ENCODE data around the gene RARS1. TPM values are rescaled to one million over a fixed set of nuclear protein-coding genes. Genes with fewer than 3 reads are reported as not detected.

The RARS1 gene
- total and polyA plus RNA-seq, 8 donors: 18.4 to 48.8 (median 39.6) TPM

- no peak for TF ChIP-seq CTCF (IDR thresholded peaks at IDR 0.05)
- DNase-seq (no peak), ATAC-seq (no peak), FAIRE-seq (no peak)
- Histone ChIP-seq H3K27me3 (no peaks in the 10 kb centered on the region), H3K36me3 (no peaks in the 10 kb centered on the region), H3K27ac (no peak overlapping the region), H3K9me3 (no peaks in the 10 kb centered on the region), H3K4me1 (peaks cover 0 to 3% (median 0%) of the 10 kb centered on the region in 3 donors), H3K4me3 (no peak overlapping the region)
- WGBS, 2 donors: 36 to 44% methylated on average over 5 of the region's 5 CpGs
- intact Hi-C loops (cut with DNase I): no loop called here
These were observed 3.9 kb upstream of the RARS1 start for GRCh38 chr5:168482361-168482760.

GRCh38 chr5:168489059-168489458 is 2.8 kb downstream of the RARS1 start:
- no peak for ATAC-seq
- WGBS, 2 donors: 90 to 91% methylated on average over 3 of the region's 3 CpGs
- no peaks in the 10 kb centered on the region for H3K27me3 ChIP-seq
- H3K27ac ChIP-seq: no peak overlapping the region
- FAIRE-seq: no peak
- peaks cover 0 to 50% (median 32%) of the 10 kb centered on the region in 3 donors for H3K36me3 ChIP-seq
- H3K9me3 ChIP-seq: no peaks in the 10 kb centered on the region
- TF ChIP-seq CTCF (IDR thresholded peaks at IDR 0.05): no peak
- no peak for DNase-seq
- intact Hi-C loops (cut with DNase I): no loop called here
- H3K4me3 ChIP-seq: no peak overlapping the region
- peaks cover 0 to 8% (median 0%) of the 10 kb centered on the region in 3 donors for H3K4me1 ChIP-seq

- Histone ChIP-seq H3K4me1 (no peaks in the 10 kb centered on the region), H3K27ac (no peak overlapping the region), H3K36me3 (peaks cover 17 to 72% (median 57%) of the 10 kb centered on the region in 3 donors), H3K4me3 (no peak overlapping the region), H3K9me3 (no peaks in the 10 kb centered on the region), H3K27me3 (no peaks in the 10 kb centered on the region)
- ATAC-seq: no peak
- no peak for TF ChIP-seq CTCF (IDR thresholded peaks at IDR 0.05)
- DNase-seq: no peak
- intact Hi-C loops (cut with DNase I): no loop called here
- no peak for FAIRE-seq
- WGBS, 2 donors: 85 to 86% methylated on average over 5 of the region's 5 CpGs
These were observed 7.8 kb downstream of the RARS1 start for GRCh38 chr5:168494057-168494555.

- H3K4me3 ChIP-seq: no peak overlapping the region
- intact Hi-C loops (cut with DNase I): no loop called here
- WGBS, 2 donors: 91 to 97% methylated on average over 7 of the region's 7 CpGs
- H3K9me3 ChIP-seq: no peaks in the 10 kb centered on the region
- FAIRE-seq: no peak
- H3K4me1 ChIP-seq: no peaks in the 10 kb centered on the region
- no peaks in the 10 kb centered on the region for H3K27me3 ChIP-seq
- DNase-seq: no peak
- ATAC-seq: no peak
- peaks cover 0 to 33% (median 16%) of the 10 kb centered on the region in 3 donors for H3K36me3 ChIP-seq
- H3K27ac ChIP-seq: no peak overlapping the region
- TF ChIP-seq CTCF (IDR thresholded peaks at IDR 0.05): no peak
These were observed 16.4 kb downstream of the RARS1 start for GRCh38 chr5:168502563-168503237.

- Histone ChIP-seq H3K27ac (no peak overlapping the region), H3K9me3 (no peaks in the 10 kb centered on the region), H3K4me3 (no peak overlapping the region), H3K4me1 (no peaks in the 10 kb centered on the region), H3K36me3 (peaks cover 7 to 63% (median 40%) of the 10 kb centered on the region in 3 donors), H3K27me3 (no peaks in the 10 kb centered on the region)
- WGBS, 2 donors: 98 to 99% methylated on average over 2 of the region's 2 CpGs
- DNase-seq: no peak
- FAIRE-seq: no peak
- no peak for TF ChIP-seq CTCF (IDR thresholded peaks at IDR 0.05)
- intact Hi-C loops (cut with DNase I): no loop called here
- ATAC-seq: no peak
These were observed 27.7 kb downstream of the RARS1 start for GRCh38 chr5:168513861-168514428.
